GDM1 (cell line): ENCODE measurements around the gene CYSTM1.

ENCODE experiments used
- DNase-seq: peaks from one replicate; lab custom pipeline; 2025; lab: John Stamatoyannopoulos, UW

CYSTM1 gene

DNA sequence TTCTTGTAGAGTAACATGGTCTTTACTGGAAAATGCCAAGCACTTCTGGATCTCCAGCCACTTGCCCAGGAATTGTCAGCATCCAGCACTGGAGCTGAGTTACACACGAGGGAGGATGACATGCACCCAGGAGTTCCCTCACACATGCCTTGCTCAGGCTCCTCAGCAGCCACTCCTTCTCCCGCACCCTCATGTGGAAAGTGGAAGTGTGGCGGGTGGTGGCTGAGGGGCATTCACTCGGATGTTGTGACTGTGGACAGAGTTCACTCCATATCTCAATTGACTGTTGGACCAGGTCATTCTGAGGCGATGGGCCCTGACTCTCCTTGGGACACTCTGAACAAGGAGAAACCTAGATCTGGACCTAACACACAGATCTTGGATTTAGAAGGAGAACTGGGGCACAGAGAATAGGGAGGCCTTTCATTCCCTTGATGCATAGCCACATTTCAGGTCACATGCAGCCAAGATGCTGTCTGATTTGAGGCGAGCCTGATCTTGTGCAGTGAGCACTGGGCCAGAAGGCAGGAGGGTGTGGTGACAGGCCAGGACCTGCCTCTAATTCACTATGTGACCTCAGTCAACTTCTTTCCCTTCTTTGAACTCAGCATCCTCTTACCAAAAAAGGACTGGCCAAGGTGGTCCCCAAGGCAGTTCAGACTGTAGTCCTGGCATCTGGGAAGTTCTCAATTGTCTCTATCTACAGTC is 62.1 kb downstream of the CYSTM1 start:
- no peak for DNase-seq

DNA sequence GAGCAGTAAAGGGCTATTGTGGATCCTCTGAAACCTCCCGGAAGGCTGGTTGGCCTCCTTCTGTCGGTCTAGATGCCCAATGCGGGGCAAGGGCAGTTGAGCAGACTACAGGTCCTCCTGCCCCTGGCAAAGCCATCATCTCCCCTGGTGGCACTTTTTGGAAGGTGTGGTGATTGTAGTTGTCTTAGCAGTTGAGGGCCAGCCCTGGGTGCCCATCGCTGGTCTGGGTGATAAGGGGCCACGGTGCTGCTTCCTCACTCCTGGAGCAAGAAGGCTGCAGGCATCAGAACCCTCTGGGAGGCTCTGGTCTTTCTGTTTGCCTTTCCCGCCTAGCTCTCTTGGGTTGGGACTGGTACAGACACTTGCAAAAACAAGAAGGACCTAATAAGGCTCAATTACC is 63.8 kb downstream of the CYSTM1 start:
- DNase-seq = no peak

DNA sequence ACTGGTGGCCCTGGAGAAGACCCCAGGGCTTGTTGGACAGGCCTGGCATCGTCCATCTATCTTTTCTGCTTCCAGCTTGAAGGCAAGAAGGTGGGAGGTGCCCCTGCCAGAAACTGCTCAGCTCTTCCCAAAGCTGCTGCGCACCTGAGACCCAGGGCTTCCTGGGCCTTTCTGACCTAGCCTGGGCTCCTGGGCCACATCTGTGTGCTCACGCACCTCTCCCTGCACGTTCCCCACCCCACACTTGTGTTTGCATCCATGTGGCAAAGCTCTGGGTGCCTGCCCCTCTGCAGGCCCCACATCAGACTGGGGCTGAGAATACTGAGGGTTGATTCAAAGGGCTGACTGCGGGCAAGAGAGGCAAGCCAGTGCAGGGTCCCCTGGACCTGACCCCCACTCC is 64.5 kb downstream of the CYSTM1 start:
- DNase-seq = no peak

DNA sequence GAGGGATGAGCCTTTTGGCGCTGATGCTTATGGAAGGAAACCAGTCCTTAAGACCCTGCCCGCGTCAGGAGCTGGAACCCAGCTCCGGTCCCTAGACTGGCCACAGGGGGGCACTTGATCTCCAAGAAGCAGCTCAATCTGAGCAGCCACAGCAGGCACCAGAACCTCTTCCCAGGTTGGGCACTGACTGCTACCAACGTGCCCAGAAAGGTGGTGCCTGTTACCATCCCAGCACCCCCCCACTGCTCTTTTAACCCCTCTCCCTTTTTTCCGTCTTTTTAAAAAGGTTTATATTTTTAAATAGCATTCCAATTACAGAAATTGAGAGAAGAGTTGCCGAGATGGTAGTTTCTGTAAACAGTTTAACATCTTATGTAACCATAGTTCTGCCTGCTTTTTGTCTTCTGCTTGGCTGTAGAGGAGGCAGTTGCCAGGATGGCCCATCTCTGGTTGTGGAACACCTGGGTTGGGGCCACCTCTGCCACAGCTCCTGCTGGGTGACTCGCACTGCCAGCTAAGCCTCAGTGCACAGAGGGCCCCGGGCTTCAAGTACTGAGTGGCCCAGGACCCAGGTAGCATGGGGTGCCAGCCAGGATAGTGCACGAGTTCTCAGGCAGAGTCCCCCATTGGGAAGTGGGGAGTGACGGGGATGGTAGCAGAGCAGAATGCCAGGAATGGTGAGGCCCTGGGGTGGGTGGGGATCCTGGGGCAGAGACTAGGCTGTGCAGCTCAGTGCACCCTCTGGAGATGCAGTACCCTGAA is 65.1 kb downstream of the CYSTM1 start:
- DNase-seq = peak; percentile 3

DNA sequence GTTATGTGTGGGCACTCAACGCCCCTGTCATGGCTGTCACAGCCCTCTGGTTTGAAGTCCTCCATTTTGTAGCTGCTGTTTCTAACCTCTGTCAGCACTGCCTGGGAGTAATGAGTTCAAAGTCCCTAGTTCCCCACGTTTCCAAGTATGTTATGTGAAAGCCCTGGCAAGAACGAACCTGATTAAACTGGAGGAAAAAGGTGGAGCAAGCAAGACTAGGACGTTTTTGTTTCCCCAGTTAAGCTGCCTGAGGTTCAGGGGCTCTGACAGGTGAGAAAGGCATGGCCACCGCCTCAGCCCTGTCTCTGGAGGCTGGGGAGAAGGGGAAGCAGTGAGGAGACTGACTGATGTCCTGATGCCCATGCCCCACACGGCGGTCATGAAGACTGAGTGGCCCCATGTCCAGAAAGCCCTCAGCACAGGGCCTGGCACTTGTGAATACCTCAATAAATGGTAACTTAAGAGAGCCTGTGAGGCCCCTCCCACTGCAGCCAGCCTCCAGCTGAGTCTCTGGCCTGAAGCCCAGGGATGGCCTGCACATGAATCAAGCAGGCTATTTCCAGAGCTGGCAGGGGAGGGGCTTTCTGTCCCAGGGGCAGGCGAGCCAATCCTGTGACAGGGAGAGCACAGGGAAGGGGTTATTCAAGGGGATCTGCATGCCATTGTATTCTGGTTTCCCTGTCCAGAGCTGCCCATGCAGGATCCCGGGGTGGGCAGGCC is 66.2 kb downstream of the CYSTM1 start:
- DNase-seq = no peak

DNA sequence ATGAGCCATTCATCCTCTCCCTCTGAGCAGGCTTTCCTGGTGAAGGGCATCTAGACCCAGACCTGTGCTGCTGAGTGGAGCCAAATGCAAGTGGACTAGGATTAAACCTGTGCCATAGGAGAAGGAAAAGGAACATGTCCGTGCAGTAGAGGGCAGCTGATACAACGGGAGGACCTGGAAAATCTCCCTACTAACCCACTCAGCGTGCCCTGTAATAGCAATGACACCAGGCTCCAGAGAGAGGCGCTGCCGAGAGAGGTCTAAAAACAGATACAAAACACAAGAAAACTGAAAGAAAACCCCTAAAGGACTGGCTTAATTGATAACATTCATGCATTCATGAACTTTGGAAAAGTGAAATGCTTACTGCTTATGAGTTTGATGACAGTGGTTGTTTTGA is 67.1 kb downstream of the CYSTM1 start:
- no peak for DNase-seq

DNA sequence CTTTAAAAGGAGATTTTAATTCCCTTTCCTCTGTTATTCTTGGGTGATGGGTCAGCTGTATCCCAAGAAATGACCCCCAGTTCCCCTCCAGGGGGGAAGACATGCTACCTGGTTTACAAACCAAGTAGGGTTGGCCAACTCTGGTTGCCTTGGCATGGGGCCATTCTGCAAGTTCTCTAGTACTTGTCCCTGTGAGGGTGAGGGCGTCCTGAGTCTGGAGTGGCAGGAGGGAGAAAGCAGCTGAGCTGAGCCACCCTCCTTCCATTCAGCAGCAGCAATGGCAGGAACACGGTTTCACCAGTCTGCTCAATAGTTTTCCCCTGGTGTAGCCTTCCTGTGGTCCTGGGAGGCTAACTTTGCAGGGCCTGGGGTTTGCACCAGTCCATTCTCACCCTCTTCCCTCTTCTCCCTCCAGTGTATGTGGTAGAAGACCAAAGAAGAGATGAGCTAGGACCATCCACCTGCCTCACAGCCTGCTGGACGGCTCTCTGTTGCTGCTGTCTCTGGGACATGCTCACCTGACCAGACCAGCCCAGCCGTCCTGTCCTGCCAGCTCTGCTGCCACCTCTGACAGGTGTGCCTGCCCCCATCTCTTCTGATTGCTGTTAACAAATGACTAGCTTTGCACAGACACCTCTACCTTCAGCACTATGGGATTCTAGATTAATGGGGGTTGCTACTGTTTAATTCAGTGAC is 68.0 kb downstream of the CYSTM1 start:
- DNase-seq = no peak

DNA sequence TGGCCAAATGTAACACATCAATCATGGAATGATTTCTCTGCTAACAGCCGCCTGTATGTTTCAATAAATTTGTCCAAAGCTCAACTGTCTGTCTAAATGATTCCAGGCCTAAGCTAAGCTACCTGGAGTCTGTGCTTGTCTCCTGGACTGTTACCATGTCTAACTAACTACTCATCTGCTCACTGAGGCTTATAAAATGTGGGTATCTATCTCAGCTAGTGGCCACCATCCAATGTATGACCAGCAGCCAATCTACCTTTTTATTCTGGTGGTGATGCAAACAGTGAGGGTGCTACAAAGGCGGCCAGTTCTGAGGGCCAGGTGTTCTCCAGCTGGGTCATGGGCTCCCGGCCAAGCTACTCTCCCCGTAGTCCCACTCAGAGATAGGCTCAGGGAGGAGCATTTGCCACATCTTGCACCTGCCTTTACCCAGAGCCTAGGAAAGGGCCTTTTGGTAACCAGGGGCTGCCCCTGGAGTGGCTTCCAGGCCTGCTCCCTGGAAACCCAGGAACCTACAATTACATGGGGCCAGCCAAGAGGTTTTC is 68.8 kb downstream of the CYSTM1 start:
- DNase-seq = no peak

DNA sequence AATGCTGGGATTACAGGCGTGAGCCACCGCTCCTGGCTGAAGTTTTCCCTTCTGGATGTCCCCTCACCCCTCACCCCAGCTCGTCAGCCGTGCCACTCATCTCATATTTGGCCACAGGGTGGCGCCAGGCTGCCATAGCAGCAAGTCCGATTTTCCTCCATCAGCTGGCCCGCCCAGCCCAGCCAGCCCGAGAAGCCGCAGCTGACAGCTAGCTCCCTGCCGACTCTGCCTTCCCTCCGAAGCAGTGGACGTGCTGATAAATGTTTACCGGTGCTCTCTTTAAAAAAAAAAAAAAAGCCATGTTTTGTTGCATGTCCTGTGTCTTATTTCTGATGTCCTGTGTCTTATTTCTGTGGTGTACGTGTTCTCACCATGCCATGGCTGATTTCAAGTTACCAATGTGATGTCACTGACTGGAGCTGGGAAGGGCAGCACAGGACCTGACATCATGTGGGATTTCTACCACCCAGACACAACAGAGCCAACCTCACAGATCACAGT is 69.6 kb downstream of the CYSTM1 start:
- DNase-seq = peak; percentile 50

DNA sequence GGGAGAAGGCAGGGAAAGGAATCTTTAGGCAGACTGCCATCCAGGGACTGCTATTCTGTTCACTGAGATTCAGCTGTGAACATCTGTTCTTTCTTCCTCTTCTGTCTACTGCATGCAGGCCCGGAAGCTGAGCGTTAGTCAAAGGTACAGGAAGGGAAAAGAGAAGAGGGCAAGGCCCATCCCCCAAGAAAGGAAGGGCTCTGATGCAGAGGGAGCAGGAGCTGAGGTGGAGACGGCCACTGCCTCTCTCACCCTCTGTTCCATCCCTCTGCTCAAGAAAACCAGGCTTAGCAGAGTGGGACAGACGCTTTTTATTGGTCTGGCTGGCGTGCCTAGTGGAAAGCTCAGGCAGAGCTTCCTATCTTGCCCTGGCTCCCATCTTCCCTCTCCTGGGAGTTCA is 70.4 kb downstream of the CYSTM1 start:
- DNase-seq = peak; percentile 3

DNA sequence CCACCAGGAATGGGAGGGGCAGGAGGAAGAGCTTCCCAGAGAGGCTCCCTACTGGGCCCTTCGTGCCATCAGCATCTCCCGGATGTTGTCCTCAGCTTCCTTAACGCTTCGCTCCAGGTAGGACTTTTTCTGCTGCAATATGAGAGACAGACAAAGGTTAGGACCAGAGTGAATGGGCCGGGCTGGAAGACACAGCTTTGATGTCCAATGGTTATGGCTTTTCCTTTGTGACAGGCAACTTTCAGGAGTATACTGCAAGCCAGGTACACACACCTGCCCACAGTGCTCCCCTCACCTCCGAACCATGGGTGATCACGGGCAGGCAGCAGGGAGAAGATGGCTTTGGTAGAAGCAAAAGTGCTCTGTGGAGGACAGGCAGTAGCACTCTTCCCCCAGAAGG is 70.9 kb downstream of the CYSTM1 start:
- no peak for DNase-seq

DNA sequence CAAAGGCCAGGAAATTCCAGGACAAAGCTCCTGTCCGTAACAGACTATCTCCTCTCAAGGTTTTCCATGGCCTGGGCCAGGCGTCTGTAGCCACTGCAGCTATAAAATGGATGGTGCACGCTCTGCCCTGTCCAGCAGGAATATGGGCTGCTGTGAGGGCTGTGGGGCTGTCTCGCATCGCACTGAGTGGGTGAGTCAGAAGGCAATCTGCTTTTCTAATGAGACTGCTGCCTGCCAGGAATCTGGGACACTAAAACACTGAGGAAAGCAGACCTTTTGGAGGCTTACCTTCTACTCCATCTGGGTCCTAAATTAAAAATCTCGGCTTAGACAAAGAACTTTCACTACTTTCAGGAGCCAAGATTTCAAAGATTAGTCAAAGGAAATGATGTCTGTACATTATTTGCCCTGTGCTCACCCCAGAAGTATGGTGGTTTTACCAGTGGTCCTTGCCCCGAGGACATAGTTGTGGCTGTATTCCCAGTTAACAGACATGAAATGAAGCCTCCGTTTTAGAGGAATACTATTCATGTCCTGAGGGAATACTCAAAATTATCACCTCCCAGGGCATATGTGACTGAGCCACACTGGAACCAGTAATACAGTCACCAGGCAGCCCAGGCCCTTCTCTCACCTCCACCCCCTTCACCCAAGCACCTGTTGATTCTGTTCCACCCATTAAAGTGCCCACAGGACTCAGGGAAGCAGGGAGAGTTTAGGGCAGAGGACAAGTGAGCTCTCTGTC is 71.6 kb downstream of the CYSTM1 start:
- no peak for DNase-seq

DNA sequence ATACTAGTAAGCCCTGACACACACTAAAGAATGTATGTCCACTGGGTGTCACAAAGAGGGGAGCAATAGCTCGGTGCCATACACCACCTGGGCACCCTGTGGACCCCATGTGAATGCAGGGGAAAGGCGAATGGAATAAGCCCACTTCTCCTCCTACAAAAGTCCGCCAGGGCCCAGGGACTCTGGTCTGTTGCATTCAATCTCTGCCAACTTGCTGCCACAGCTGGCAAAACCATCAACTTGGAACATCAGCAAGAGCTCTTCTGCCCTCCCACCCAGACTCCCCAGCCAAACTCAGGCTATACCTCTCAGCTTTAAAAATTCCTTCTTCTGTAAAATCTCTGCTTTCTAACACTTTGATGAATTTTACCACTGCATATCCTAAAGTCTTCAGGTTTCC is 73.4 kb downstream of the CYSTM1 start:
- no peak for DNase-seq

DNA sequence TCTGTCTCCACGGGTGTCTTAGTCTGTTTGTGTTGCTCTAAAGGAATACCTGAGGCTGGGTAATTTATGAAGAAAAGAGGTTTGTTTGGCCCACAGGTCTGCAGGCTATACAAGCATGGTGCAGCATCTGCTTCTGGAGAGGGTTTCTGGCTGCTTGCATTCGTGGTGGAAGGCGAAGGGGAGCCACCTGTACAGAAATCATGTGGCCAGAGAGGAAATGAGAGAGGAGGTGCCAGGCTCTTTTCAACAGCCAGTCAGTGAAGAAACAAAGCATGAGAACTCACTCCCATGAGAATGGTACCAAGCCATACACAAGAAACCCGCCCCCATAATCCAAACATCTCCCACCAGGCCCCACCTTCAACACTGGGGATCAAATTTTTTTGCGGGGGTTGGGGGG is 74.5 kb downstream of the CYSTM1 start:
- DNase-seq = no peak

DNA sequence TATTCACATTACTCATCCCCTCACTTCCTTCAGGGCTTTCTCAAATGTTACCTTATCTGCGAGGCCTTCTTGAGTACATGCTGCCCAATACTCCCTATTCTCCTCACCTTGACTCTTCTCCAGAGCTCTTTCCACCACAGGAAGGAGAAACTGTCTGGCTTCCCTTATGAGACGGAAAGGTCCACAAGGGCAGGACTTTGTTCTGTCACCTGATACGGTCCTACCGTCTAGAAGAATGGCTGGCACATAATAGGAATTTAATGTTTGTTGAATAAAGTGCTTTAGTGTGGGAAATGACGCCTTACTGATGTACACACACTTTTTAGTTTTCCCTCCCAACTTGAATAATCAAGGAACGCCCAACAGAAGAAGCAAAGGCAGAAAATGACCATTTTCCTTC is 75.4 kb downstream of the CYSTM1 start:
- no peak for DNase-seq

DNA sequence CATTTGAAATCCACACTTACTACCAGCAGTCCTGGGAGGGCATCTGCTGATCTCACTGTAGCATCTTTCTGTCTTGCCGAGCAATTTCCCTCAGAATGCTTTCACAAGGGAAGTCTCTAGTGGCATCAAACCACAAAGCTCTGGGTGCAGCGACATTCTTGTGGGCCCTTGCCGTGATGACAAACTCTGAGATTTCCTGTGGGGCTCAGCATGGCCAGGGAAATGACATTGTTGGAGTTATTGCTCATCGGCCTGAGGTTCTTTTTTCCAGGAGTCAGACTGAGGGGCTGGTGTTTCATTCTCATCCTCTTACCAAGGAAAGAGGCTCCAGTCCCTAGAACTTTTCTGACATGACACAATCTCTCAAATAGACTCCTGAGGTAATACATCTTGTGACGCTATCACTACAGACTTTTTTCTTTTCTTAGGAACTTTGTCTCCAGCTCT is 76.6 kb downstream of the CYSTM1 start:
- DNase-seq = peak; percentile 61

DNA sequence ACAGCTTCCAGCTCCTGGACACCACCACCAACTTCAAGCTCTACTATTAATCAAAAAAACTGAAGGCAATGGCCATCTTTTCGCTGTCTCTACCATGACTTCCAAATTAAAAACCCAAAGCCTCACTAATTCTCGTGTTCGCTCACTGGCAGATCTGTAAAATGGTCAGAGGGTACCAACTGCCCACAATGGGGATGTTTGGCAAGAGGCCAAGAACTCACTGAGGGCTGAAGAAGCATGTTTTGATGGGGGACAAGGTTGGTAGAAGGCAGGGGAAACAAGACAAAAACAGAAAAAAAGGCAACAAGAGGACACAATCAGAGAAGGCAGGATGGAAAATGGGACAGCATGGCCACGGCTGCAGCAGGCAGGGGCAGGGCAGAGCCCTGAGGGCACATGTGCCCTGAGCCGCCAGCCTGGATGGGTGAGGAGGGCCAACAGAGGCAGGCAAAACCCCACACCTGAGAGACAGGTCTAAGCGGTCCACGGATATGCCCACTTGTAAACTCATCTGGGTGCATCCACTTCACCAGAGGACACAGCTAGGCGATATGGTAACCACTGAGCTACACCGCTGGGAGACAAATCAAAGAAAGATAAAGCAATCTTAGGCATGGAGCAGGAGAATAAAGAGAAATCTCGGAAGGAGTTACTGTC is 77.6 kb downstream of the CYSTM1 start:
- DNase-seq = no peak

DNA sequence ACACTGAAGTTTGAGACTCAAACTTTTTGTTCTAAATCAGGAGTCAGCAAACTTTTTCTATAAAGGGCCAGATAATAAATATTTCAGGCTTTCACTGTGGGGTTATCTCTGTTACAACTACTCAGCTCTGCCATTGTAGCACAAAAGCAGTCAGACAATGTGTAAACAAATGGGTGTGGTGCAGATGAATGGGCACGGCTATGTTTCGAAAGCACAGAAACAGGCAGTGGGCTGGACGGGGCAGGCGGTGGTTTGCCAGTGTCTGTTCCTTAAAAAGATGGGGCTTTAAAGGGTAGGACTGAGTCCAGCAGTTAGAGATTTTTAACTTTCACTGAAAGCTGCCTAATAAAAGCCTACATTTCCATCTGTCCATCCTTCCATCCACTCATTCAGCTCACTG is 79.0 kb downstream of the CYSTM1 start:
- no peak for DNase-seq

DNA sequence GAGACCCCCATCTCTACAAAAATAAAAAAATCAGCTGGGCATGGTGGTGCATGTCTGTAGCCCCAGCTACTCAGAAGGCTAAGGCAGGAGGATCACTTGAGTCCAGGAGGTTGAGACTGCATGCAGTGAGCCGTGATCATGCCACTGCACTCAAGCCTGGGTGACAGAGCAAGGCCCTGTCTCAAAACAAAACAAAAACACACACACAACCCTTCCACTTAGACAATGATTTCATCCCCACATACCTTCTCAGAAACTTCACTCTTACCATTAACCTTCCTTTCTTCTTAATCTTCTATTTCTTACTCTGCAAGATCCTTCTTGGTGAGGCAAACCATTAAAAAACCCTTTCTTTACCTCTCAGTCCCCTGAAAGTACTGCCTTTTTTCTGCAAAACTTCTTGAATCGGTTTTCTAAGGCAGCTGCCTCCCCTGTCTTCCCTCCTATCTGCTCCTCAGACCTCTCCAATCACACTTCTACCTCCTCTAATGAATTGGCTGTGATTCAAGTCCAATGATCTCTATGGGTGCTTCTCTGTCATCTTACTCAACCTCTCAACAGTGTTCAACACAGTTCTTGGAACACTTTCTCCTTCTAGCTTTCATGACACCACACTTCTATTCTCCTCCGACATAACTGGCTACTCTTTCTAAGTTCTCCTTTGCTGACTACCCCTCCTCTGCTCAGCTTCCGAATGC is 80.6 kb downstream of the CYSTM1 start:
- no peak for DNase-seq

DNA sequence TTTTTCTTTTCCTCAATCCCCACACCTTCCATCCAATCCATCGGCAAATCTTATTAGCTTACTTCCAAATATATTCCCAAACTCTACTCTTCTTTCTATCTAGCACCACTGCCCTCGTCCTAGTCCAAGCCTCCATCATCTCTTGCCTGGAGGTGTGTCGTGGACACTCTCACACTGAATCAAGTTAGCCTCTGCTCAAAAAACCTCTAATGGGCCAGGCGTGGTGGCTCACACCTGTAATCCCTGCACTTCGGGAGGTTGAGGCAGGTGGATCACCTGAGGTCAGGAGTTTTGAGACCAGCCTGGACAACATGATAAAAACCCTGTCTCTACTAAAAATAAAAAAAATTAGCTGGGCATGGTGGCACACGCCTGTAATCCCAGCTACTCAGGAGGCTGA is 81.7 kb downstream of the CYSTM1 start:
- DNase-seq = no peak
